Kidney (tissue), 14 donors: ENCODE measurements around the gene CCDC74B. TPM values are rescaled to one million over a fixed set of nuclear protein-coding genes. Genes with fewer than 3 reads are reported as not detected.
"Not testable (repeated sequence)": the region's sequence is repeated elsewhere in the genome, so short reads cannot be mapped to it uniquely, and the experiment has no call there.

ENCODE experiments used
- DNase-seq, 5 donors: peaks; one replicate each; pipeline ENCODE4 v3.0.0-alpha.2; 2013 to 2020
- FAIRE-seq: peaks from 2 replicates; lab custom pipeline; 2012; peaks lifted over from hg19 to GRCh38; lab: Jason Lieb, UNC
- H3K27ac ChIP-seq, 2 donors: one replicate each; pipeline ENCODE4 v1.7.0; 2013; ENCODE audit warnings: low read depth in 2 of 2, low read length in 2 of 2, inconsistent platforms in 1 of 2
- H3K27me3 ChIP-seq: one replicate; pipeline ENCODE4 v1.7.1; 2013; ENCODE audit warnings: low read length, inconsistent platforms; ENCODE audit not compliant: control insufficient read depth, insufficient read depth
- H3K36me3 ChIP-seq, 3 donors: one replicate each; pipeline versions ENCODE4 v1.7.0 to v1.7.1; 2013; ENCODE audit warnings: low read length in 3 of 3, control low read depth in 1 of 3, inconsistent platforms in 1 of 3; ENCODE audit not compliant: insufficient read depth in 3 of 3, control insufficient read depth in 2 of 3
- H3K4me1 ChIP-seq, 3 donors: one replicate each; pipeline versions ENCODE4 v1.7.0 to v1.7.1; 2013; ENCODE audit warnings: low read length in 3 of 3, inconsistent platforms in 1 of 3, low read depth in 1 of 3; ENCODE audit not compliant: control insufficient read depth in 2 of 3, insufficient read depth in 2 of 3
- H3K4me3 ChIP-seq, 3 donors: one replicate each; pipeline versions ENCODE4 v1.7.0 to v1.8.1; 2013; ENCODE audit warnings: low read length in 3 of 3, control low read depth in 1 of 3, inconsistent platforms in 1 of 3
- H3K9ac ChIP-seq, 3 donors: one replicate each; pipeline versions ENCODE4 v1.7.0 to v1.7.1; 2013; ENCODE audit warnings: low read length in 3 of 3, control low read depth in 1 of 3, inconsistent platforms in 1 of 3
- H3K9me3 ChIP-seq, 3 donors: one replicate each; pipeline versions ENCODE4 v1.7.0 to v1.7.1; 2013; ENCODE audit warnings: low read length in 3 of 3, control low read depth in 1 of 3, inconsistent platforms in 1 of 3; ENCODE audit not compliant: control insufficient read depth in 2 of 3, insufficient read depth in 1 of 3
- intact Hi-C: fragments of 100-400 bp; cut with DNase I; formaldehyde crosslinking; loops from one replicate; pipeline ENCODE4 v1.11.1; 2022
- polyA plus RNA-seq: library from polyadenylated mRNA; stranded (reverse); fragments of 350-450 nt; fragmentation: Illumina TruSeq; extraction: RNeasy Lipid Tissue Mini Kit (QIAGEN cat#74804); gene quantifications from one replicate; pipeline ENCODE4 v1.2.3, GENCODE V29; 2014; ENCODE audit warnings: low read depth, low replicate concordance; ENCODE audit not compliant: insufficient read depth
- total RNA-seq: library from RNA; stranded (reverse); fragmentation: NEBNext Ultra II Directional; extraction: Animal tissue kit (Norgen Biotek cat#: 25700); gene quantifications from one replicate; pipeline ENCODE4 v1.2.1, GENCODE V29; 2021
- TF ChIP-seq, protein P1 (sequence below): IDR thresholded peaks from 3 replicates; pipeline ENCODE4 v1.5.1; 2012; ENCODE audit warnings: mild to moderate bottlenecking, moderate library complexity, borderline replicate concordance; ENCODE audit not compliant: insufficient read depth; ENCODE audit errors: extremely low read depth
- donor health status: control.
- donor health status: control.
- donor health status: control.
- donor health status: control.
- donor health status: control.
- donor health status: DM: yes; HTN: yes; CAD: no.
- donor health status: Normal renal cell carcinoma (clear cell type).

The CCDC74B gene
- total and polyA plus RNA-seq, 2 donors from 2014 or later: 4.5 to 6.4 TPM

DNA sequence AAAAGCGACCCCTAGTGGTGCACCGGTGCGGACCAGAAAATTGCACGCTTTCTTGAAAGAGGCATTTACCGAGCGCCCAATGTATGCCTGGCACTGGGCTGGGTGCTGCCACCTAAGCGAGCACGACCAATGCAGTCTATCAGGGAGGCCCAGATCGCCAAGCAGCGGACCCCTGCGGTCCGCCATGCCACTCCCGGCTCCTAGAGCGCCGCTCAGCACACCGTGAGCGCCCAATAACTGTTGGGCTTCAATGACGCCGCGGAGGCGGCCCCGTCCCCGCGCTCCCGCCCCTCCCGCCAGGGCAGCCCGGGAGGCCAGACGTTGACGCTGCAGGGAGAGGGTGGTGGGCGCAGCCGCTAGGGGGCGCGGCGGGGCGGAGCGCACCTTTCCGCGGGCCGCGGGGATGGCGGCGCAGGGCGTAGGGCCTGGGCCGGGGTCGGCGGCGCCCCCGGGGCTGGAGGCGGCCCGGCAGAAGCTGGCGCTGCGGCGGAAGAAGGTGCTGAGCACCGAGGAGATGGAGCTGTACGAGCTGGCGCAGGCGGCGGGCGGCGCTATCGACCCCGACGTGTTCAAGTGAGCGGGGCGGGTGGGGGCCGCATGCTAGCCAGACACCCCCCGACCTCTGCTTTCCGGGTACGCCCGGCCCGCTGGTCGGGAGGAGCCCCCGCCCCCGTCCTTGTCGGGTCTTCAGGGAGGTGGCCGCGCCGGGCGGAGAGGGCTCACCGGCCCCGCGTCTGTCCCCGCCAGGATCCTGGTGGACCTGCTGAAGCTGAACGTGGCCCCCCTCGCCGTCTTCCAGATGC lies 37.2 kb upstream of the CCDC74B start, which contains the start of gene MZT2B:
Gene MZT2B, plus strand, starts transcription at position 383 of the 803 bp plus-strand sequence. Its CDS starts 21 bp downstream, at position 404.
- not testable (repeated sequence) for H3K9me3 ChIP-seq, H3K36me3 ChIP-seq, FAIRE-seq, H3K27me3 ChIP-seq
- TF ChIP-seq, protein P1, sequence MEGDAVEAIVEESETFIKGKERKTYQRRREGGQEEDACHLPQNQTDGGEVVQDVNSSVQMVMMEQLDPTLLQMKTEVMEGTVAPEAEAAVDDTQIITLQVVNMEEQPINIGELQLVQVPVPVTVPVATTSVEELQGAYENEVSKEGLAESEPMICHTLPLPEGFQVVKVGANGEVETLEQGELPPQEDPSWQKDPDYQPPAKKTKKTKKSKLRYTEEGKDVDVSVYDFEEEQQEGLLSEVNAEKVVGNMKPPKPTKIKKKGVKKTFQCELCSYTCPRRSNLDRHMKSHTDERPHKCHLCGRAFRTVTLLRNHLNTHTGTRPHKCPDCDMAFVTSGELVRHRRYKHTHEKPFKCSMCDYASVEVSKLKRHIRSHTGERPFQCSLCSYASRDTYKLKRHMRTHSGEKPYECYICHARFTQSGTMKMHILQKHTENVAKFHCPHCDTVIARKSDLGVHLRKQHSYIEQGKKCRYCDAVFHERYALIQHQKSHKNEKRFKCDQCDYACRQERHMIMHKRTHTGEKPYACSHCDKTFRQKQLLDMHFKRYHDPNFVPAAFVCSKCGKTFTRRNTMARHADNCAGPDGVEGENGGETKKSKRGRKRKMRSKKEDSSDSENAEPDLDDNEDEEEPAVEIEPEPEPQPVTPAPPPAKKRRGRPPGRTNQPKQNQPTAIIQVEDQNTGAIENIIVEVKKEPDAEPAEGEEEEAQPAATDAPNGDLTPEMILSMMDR: peak; percentile 71
- intact Hi-C loops: loop anchor here (10.0 kb wide), 2 partner anchors 153 to 1303 kb away; no protein-coding TSS in a partner anchor
- peak; percentile 89 to 96 (median 94) for DNase-seq
- Histone ChIP-seq H3K9ac (peak within 1 kb of the TSS; percentile 35 to 84 (median 78)), H3K4me1 (peaks cover 0 to 12% (median 0%) of the 10 kb centered on the region in 3 donors), H3K27ac (peak within 1 kb of the TSS; percentile 65 to 82), H3K4me3 (peak within 1 kb of the TSS; percentile 86 to 91 (median 88))

DNA sequence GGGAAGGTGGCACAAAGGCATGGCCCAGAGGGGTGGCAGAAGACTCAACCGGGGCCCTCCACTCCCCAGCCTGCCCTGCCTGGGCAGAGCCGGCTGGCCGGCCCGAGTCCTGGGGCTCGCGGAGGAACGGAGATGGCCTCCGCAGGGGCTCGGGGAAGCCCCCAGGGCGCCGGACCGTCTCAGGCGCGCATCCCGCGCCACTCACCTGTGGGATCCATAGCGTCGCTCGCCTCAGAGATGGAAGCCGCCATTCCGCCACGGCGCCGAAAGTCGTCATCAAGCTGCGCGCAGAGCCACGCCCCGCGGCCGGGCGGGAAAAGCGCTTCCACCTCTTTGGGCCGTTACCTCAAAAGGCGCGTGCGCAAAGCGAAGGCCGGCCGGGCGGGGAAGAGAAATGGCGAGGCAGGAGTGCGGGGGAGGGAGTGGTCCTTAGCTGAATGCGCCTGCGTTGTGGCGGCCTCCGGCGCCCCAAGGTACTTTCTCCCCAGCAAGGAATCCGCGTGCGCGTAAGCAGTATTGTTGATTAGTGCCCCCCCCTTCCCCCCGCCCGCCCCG lies 36.5 kb upstream of the CCDC74B start, which contains the start of gene SMPD4:
Gene SMPD4, minus strand, starts transcription at position 278 of the 555 bp plus-strand sequence. CDS start 5,010 bp downstream, outside the sequence.
- FAIRE-seq: no peak
- intact Hi-C loops: loop anchor here (10.0 kb wide), 2 partner anchors 153 to 1303 kb away; no protein-coding TSS in a partner anchor
- DNase-seq: peak; percentile 98 to 99 (median 99)

DNA sequence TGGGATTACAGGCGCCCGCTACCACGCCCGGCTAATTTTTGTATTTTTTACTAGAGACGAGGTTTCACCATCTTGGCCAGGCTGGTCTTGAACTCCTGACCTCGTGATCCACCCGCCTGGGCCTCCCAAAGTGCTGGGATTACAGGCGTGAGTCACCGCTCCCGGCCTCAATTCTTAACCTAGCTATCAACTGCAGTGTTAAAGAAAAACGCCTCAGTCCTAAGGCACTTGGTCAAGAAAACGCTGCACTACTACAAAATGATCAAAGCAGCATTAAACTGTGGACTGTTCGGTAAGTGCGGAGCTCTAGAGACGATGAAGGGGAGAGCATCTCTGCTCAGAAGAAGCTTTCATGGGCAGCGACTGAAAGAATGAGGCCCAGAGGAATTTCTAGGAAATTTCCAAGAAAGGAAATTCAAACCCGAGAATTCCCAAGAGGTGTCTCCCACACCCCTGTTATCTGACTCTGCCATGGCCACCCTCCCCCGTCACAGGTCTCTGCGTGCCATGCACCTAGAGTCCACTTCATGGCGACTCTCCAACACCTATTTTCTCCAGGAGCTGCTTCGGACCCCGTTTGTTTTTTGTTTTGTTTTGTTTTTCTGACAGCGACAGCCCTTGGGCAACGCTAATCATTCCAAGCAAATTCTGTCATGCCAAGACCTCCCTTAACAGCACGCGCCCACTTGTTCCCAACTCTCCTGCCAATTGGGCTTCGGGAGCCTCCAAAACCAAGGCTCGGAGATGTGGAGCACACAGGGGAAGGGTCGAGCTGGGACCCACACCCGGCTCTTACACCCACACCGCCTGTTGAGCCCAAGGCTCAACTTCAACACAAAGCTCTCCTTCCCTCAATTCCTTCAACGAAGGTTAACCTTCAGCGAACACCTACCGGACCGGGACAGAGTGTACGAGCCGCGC lies 35.8 kb upstream of the CCDC74B start:
- H3K9me3 ChIP-seq, FAIRE-seq, H3K27me3 ChIP-seq, H3K36me3 ChIP-seq, H3K27ac ChIP-seq: not testable (repeated sequence)
- peak in 3 of 5 donors; percentile 26 to 60 (median 28) for DNase-seq
- peaks cover 0 to 12% (median 0%) of the 10 kb centered on the region in 3 donors for H3K4me1 ChIP-seq
- intact Hi-C loops: loop anchor here (10.0 kb wide), 2 partner anchors 154 to 1304 kb away; no protein-coding TSS in a partner anchor
- peak overlapping the region; percentile 35 to 84 (median 78) for H3K9ac ChIP-seq
- peak overlapping the region; percentile 86 to 91 (median 88) for H3K4me3 ChIP-seq

More for the DNA sequence above, 36.5 kb upstream of the CCDC74B start, which contains the start of gene SMPD4:
- no peaks in the 10 kb centered on the region for H3K27me3 ChIP-seq
- H3K9ac ChIP-seq: peak within 1 kb of the TSS; percentile 35 to 84 (median 78)
- peak within 1 kb of the TSS; percentile 65 to 82 for H3K27ac ChIP-seq
- no peaks in the 10 kb centered on the region for H3K36me3 ChIP-seq
- peaks cover 0 to 12% (median 0%) of the 10 kb centered on the region in 3 donors for H3K4me1 ChIP-seq
- TF ChIP-seq, protein P1: no peak
- H3K9me3 ChIP-seq: no peaks in the 10 kb centered on the region
- H3K4me3 ChIP-seq: peak within 1 kb of the TSS; percentile 86 to 91 (median 88)

DNA sequence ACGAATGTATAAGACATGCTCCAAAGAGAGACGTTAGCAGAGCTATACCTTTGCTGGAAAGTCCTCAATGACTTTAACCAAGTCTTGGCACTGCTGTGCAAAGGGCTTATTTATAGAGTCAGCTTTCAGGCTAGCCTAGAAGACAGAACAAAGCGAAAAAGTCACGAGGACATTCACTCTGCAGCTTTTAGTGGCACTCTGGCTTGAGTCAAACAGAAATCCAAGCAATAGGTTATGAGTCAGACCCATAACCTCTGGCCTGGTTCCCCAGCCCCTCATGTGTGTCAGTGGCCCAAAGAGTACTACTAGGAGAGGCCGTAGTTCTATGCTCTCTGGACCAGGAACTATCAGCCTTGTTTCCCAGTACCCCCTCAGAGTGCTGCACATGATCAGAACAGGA lies 30.0 kb upstream of the CCDC74B start:
- H3K9ac ChIP-seq, DNase-seq, FAIRE-seq, H3K9me3 ChIP-seq, H3K4me3 ChIP-seq, intact Hi-C loops, H3K4me1 ChIP-seq, H3K27ac ChIP-seq, H3K27me3 ChIP-seq, H3K36me3 ChIP-seq: not testable (repeated sequence)
